Measurements from ENCODE around the gene IQGAP2.

IQGAP2 gene

GRCh38 chr5:76684756-76685519 lies 281.9 kb downstream of the IQGAP2 start:
- no peak for DNase-seq (ENCODE audit: low read depth, low spot score)

GRCh38 chr5:76685704-76686103 lies 282.6 kb downstream of the IQGAP2 start:
- no peak for DNase-seq (ENCODE audit: low read depth, low spot score)

GRCh38 chr5:76688212-76688611 lies 285.1 kb downstream of the IQGAP2 start:
- DNase-seq (ENCODE audit: low read depth, low spot score): no peak

GRCh38 chr5:76688836-76689235 lies 285.8 kb downstream of the IQGAP2 start:
- no peak for DNase-seq (ENCODE audit: low read depth, low spot score)

- no peak for DNase-seq (ENCODE audit: low read depth, low spot score)
These were observed 286.4 kb downstream of the IQGAP2 start for GRCh38 chr5:76689321-76690036.

GRCh38 chr5:76690037-76690679 lies 287.1 kb downstream of the IQGAP2 start:
- DNase-seq (ENCODE audit: low read depth, low spot score): no peak

- no peak for DNase-seq (ENCODE audit: low read depth, low spot score)
These were observed 287.8 kb downstream of the IQGAP2 start for GRCh38 chr5:76690704-76691466.

GRCh38 chr5:76691467-76692273 lies 288.6 kb downstream of the IQGAP2 start:
- no peak for DNase-seq (ENCODE audit: low read depth, low spot score)

GRCh38 chr5:76692274-76692540 lies 289.1 kb downstream of the IQGAP2 start:
- DNase-seq (ENCODE audit: low read depth, low spot score): no peak

GRCh38 chr5:76692651-76693050 lies 289.6 kb downstream of the IQGAP2 start:
- DNase-seq (ENCODE audit: low read depth, low spot score): no peak

- no peak for DNase-seq (ENCODE audit: low read depth, low spot score)
These were observed 290.1 kb downstream of the IQGAP2 start for GRCh38 chr5:76693141-76693540.

- no peak for DNase-seq (ENCODE audit: low read depth, low spot score)
These were observed 291.2 kb downstream of the IQGAP2 start for GRCh38 chr5:76694317-76694716.

GRCh38 chr5:76695346-76695745 lies 292.3 kb downstream of the IQGAP2 start:
- DNase-seq (ENCODE audit: low read depth, low spot score): no peak

- no peak for DNase-seq (ENCODE audit: low read depth, low spot score)
These were observed 293.2 kb downstream of the IQGAP2 start for GRCh38 chr5:76696251-76696650.

- no peak for DNase-seq (ENCODE audit: low read depth, low spot score)
These were observed 294.6 kb downstream of the IQGAP2 start for GRCh38 chr5:76697670-76698069.

- no peak for DNase-seq (ENCODE audit: low read depth, low spot score)
These were observed 297.5 kb downstream of the IQGAP2 start for GRCh38 chr5:76700571-76700970.

GRCh38 chr5:76701298-76701697 lies 298.2 kb downstream of the IQGAP2 start:
- no peak for DNase-seq (ENCODE audit: low read depth, low spot score)

GRCh38 chr5:76703707-76704106 lies 300.6 kb downstream of the IQGAP2 start:
- DNase-seq (ENCODE audit: low read depth, low spot score): no peak

GRCh38 chr5:76704131-76704663 lies 301.1 kb downstream of the IQGAP2 start:
- DNase-seq (ENCODE audit: low read depth, low spot score): no peak

GRCh38 chr5:76705574-76705973 lies 302.5 kb downstream of the IQGAP2 start:
- DNase-seq (ENCODE audit: low read depth, low spot score): no peak

- no peak for DNase-seq (ENCODE audit: low read depth, low spot score)
These were observed 306.7 kb downstream of the IQGAP2 start for GRCh38 chr5:76709762-76710161.

Measured in activated CD4-positive, CD25-positive, alpha-beta regulatory T cell treated with anti-CD3 and anti-CD28 coated beads, Interleukin-2, amount 50 U/mL, for 16 hours (primary cell).